Panc1 (cell line): ENCODE data around the gene NUTM1. TPM values are rescaled to one million over a fixed set of nuclear protein-coding genes. Genes with fewer than 3 reads are reported as not detected.

Source experiments
- ATAC-seq: fragments of 200-7000 bp; cut with Tn5 transposase; 2 replicates; pipeline ENCODE4 v1.9.1; 2020; ENCODE audit warnings: mild to moderate bottlenecking, moderate library complexity
- BruUV-seq: library from RNA; stranded (reverse); fragments of 400-500 nt; replicated peaks from 2 replicates; lab custom pipeline; 2021; lab: Mats Ljungman, UMichigan
- CTCF ChIA-PET: fragments of 300-600 bp; sonication (Branson Sonifier 250); formaldehyde crosslinking; loops from one replicate; lab custom pipeline; 2022; ENCODE audit warnings: antibody characterized with exemption; lab: Charles Lee
- POLR2A ChIA-PET: fragments of 300-600 bp; sonication (Branson Sonifier 250); formaldehyde crosslinking; loops from one replicate; lab custom pipeline; 2022; ENCODE audit warnings: antibody characterized with exemption; lab: Charles Lee
- DNase-seq: peaks from one replicate; pipeline ENCODE4 v3.0.0-alpha.2; 2010; ENCODE audit warnings: low read depth, low spot score
- H3K27ac ChIP-seq: 2 replicates; pipeline ENCODE4 v1.5.1; 2011; ENCODE audit warnings: mild to moderate bottlenecking, low read length, inconsistent platforms
- H3K27me3 ChIP-seq: fragments of 200-500 bp; sonication (Bioruptor generic); 2 replicates; pipeline ENCODE4 v1.6.0; 2014; ENCODE audit warnings: low read length, inconsistent platforms; ENCODE audit not compliant: control insufficient read depth, insufficient read depth
- H3K36me3 ChIP-seq: fragments of 200-500 bp; sonication (Bioruptor generic); 2 replicates; pipeline ENCODE4 v1.5.1; 2014; ENCODE audit warnings: inconsistent platforms, mild to moderate bottlenecking, low read length, moderate library complexity; ENCODE audit not compliant: control insufficient read depth, insufficient read depth
- H3K4me1 ChIP-seq: 2 replicates; pipeline ENCODE4 v1.5.1; 2011; ENCODE audit warnings: inconsistent platforms, mild to moderate bottlenecking, low read length, moderate library complexity; ENCODE audit not compliant: control insufficient read depth, insufficient read depth
- H3K4me3 ChIP-seq, 2 experiments: 2 replicates each; pipeline ENCODE4 v1.5.1; 2011 to 2012; ENCODE audit warnings: low read depth in 2 of 2, low read length in 2 of 2, mild to moderate bottlenecking in 2 of 2, inconsistent platforms in 1 of 2, moderate library complexity in 1 of 2
- H3K9me3 ChIP-seq: fragments of 200-500 bp; sonication (Bioruptor generic); 2 replicates; pipeline ENCODE4 v1.5.1; 2014; ENCODE audit warnings: low read depth, mild to moderate bottlenecking, inconsistent platforms, low read length, moderate library complexity; ENCODE audit not compliant: control insufficient read depth, insufficient read depth
- POLR2AphosphoS5 ChIP-seq: IDR thresholded peaks from 2 replicates; pipeline ENCODE4 v1.6.1; 2012; ENCODE audit warnings: mild to moderate bottlenecking, low read depth, low read length, moderate library complexity
- SIN3A ChIP-seq: IDR thresholded peaks from 2 replicates; pipeline ENCODE4 v1.6.1; 2012; ENCODE audit warnings: low read depth, mild to moderate bottlenecking, low read length, moderate library complexity, borderline replicate concordance; ENCODE audit not compliant: insufficient read depth
- TCF7L2 ChIP-seq: IDR thresholded peaks from 2 replicates; pipeline ENCODE4 v1.6.1; 2011; ENCODE audit warnings: mild to moderate bottlenecking, low read depth, low read length, inconsistent platforms
- in situ Hi-C: cut with HindIII; loops from 2 replicates; pipeline ENCODE4 v1.10.0; 2016; ENCODE audit warnings: low sequenced_read_pairs, low pct_unique_long_range_greater_than_20kb
- intact Hi-C: fragments of 100-400 bp; cut with micrococcal nuclease; formaldehyde crosslinking; loops from one replicate; pipeline ENCODE4 v1.10.0; 2022; ENCODE audit not compliant: unreplicated experiment
- total RNA-seq: library from RNA; stranded (reverse); gene quantifications from one replicate; pipeline ENCODE4 v1.2.1, GENCODE V29; 2021; ENCODE audit not compliant: unreplicated experiment
- TF ChIP-seq, protein P1 (sequence below), 2 experiments: IDR thresholded peaks; 2 replicates each; pipeline ENCODE4 v1.6.1; 2011 to 2012; ENCODE audit warnings: low read depth in 2 of 2, control low read depth in 1 of 2, low read length in 1 of 2, mild to moderate bottlenecking in 1 of 2, moderate library complexity in 1 of 2; ENCODE audit not compliant: insufficient read depth in 1 of 2
- TF ChIP-seq, protein P2 (sequence below): fragments of 450-650 bp; IDR thresholded peaks from 2 replicates; pipeline ENCODE4 v1.5.1; 2017; ENCODE audit warnings: mild to moderate bottlenecking

NUTM1 gene
- total RNA-seq, 1 experiment from 2014 or later: 0.05 TPM

DNA sequence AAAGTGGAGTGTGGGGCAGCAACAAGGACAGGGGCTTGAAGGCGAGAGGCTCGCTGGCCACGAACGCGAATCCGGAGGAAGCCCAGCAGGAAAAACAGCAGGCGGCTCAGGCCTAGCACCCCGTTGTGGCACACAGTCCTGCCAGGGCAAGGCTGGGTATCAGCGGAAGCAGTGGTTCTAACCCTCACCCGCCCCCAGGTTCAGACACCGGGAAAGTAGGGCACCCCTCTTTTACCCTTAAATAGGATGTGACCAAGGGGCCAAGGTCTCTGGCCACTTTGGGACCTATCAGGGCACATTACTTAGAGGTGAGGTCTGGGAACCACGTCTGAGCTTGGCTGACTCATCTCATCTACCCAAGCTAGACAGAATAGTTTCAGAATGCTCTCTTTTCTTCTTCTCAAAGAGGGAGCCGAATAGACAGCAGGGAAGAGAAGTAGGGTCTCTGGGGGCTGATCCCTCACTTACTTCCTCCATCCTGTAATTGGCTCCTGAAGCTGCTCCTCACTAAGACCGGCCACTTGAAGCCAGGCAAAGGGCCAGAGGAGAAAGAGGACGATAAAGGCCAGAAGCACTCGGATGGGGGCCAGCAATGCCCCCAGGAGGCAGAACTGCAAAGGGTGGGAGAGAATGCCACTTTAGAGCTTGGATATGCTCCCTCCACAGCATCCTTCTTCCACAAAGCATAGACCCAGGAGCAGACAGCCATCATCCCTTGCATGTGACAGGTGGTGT lies 22.1 kb downstream of the NUTM1 start:
- DNase-seq: no peak
- Histone ChIP-seq H3K4me3 (peak overlapping the region in 1 of 2 experiments; percentile 77; a peak in 2 of 4 replicates), H3K27me3 (no peaks in the 10 kb centered on the region), H3K9me3 (no peaks in the 10 kb centered on the region), H3K36me3 (peaks cover 5% of the 10 kb centered on the region; the same call in 1 of the 2 replicates), H3K4me1 (peaks cover 10% of the 10 kb centered on the region; the same call in 1 of the 2 replicates), H3K27ac (no peak overlapping the region)
- CTCF ChIA-PET: no interaction called here
- TSS peak; percentile 59 for BruUV-seq
- intact Hi-C loops: no loop called here
- TF ChIP-seq, protein P1, sequence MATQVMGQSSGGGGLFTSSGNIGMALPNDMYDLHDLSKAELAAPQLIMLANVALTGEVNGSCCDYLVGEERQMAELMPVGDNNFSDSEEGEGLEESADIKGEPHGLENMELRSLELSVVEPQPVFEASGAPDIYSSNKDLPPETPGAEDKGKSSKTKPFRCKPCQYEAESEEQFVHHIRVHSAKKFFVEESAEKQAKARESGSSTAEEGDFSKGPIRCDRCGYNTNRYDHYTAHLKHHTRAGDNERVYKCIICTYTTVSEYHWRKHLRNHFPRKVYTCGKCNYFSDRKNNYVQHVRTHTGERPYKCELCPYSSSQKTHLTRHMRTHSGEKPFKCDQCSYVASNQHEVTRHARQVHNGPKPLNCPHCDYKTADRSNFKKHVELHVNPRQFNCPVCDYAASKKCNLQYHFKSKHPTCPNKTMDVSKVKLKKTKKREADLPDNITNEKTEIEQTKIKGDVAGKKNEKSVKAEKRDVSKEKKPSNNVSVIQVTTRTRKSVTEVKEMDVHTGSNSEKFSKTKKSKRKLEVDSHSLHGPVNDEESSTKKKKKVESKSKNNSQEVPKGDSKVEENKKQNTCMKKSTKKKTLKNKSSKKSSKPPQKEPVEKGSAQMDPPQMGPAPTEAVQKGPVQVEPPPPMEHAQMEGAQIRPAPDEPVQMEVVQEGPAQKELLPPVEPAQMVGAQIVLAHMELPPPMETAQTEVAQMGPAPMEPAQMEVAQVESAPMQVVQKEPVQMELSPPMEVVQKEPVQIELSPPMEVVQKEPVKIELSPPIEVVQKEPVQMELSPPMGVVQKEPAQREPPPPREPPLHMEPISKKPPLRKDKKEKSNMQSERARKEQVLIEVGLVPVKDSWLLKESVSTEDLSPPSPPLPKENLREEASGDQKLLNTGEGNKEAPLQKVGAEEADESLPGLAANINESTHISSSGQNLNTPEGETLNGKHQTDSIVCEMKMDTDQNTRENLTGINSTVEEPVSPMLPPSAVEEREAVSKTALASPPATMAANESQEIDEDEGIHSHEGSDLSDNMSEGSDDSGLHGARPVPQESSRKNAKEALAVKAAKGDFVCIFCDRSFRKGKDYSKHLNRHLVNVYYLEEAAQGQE (IDR thresholded peaks at IDR 0.05; ENCODE audit: insufficient read depth in 1 of 2, low read depth in 2 of 2, low read length in 1 of 2): no peak
- TF ChIP-seq SIN3A (no peak), POLR2AphosphoS5 (no peak), TCF7L2 (no peak)
- TF ChIP-seq, protein P2, sequence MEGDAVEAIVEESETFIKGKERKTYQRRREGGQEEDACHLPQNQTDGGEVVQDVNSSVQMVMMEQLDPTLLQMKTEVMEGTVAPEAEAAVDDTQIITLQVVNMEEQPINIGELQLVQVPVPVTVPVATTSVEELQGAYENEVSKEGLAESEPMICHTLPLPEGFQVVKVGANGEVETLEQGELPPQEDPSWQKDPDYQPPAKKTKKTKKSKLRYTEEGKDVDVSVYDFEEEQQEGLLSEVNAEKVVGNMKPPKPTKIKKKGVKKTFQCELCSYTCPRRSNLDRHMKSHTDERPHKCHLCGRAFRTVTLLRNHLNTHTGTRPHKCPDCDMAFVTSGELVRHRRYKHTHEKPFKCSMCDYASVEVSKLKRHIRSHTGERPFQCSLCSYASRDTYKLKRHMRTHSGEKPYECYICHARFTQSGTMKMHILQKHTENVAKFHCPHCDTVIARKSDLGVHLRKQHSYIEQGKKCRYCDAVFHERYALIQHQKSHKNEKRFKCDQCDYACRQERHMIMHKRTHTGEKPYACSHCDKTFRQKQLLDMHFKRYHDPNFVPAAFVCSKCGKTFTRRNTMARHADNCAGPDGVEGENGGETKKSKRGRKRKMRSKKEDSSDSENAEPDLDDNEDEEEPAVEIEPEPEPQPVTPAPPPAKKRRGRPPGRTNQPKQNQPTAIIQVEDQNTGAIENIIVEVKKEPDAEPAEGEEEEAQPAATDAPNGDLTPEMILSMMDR: no peak
- in situ Hi-C loops: no loop called here
- no peak for ATAC-seq
- POLR2A ChIA-PET: no interaction called here

DNA sequence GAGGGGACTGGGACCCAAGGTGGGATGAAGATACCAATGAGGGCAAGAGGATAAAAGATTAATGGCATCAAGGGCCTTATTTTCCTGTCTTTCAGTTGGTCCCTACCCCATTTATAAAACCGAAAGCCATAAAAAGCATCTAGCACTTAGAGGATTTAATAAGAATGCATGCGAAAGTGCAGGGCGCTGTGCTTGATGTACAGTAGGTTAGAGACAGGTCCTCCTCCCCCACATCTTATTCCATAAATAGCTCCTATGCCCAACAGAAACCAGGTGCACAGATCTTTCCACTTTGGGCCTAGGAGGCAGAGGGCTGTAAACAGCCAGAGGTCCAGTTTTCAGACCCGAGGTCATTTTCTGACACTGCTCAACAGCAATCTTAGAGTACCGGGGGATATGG lies 22.7 kb downstream of the NUTM1 start:
- DNase-seq: no peak
- Histone ChIP-seq H3K4me1 (peaks cover 10% of the 10 kb centered on the region; the same call in 1 of the 2 replicates), H3K36me3 (peaks cover 5% of the 10 kb centered on the region; the same call in 1 of the 2 replicates), H3K4me3 (peak overlapping the region; percentile 77 to 90), H3K27ac (peak overlapping the region; percentile 60), H3K27me3 (no peaks in the 10 kb centered on the region), H3K9me3 (no peaks in the 10 kb centered on the region)
- TF ChIP-seq SIN3A: no peak
- TF ChIP-seq, protein P2: no peak
- no peak for TF ChIP-seq POLR2AphosphoS5
- TF ChIP-seq TCF7L2: no peak
- TF ChIP-seq, protein P1 (IDR thresholded peaks at IDR 0.05; ENCODE audit: insufficient read depth in 1 of 2, low read depth in 2 of 2, low read length in 1 of 2): no peak
- BruUV-seq: no TSS peak
- ChIA-PET CTCF (interaction anchor here (0.5 kb wide), 1 partner anchor 597 kb away, joined by 3 read pairs; no protein-coding TSS in a partner anchor), POLR2A (no interaction called here)
- intact Hi-C loops: no loop called here
- in situ Hi-C loops: no loop called here
- no peak for ATAC-seq
